Measurements from ENCODE around the gene ANKRD13D.

DNA sequence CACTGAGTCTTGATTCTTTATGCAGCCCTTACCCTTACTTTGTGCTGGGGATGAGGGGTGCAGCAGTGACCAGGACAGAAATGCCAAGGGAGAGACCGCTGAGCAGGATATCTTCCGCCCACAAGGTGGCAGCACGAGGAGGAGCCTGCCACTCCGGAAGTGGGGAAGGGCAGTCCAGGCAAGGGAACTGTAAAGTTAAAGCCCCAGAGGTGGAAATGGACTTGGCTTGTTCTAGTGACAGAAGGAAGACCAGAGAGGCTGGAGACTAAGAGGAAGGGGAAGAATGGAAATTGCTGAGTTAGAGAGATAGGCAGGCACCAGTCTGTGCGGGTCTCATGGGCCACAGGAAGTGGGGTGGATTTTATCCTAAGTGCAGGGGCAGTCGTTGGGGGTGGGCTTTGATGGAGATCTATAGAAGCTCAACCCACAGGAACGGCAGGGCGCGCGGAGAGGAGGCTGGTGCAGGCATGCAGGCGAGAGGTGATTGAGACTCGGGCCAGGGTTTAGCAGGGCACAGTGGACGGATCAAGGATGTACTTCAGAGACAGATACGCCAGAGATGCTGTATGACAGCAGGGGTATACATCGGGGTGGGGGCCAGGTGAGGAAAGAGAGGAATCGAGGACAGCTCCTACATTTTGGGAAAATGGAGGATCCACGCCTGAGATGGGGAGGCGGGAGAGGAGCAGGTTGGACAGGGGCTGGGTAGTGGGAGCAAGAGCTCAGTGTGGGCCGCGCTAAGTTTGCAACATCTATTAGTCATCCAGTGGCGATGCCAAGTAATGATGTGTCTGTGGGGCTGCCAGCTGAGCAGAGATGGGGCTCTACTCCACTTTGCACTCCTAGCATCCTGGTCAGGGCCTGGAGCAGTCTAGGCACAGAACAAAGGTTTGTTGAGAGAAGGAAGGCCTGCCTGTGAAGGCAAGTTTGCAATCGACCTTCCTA is 26.1 kb upstream of the ANKRD13D start:
- TF ChIP-seq, protein P1, sequence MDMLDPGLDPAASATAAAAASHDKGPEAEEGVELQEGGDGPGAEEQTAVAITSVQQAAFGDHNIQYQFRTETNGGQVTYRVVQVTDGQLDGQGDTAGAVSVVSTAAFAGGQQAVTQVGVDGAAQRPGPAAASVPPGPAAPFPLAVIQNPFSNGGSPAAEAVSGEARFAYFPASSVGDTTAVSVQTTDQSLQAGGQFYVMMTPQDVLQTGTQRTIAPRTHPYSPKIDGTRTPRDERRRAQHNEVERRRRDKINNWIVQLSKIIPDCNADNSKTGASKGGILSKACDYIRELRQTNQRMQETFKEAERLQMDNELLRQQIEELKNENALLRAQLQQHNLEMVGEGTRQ (IDR thresholded peaks at IDR 0.05; ENCODE audit: low read length), result no peak
- TF ChIP-seq CBX5 (IDR thresholded peaks at IDR 0.05; ENCODE audit: low read depth, low read length) (no peak), JUN (IDR thresholded peaks at IDR 0.05; ENCODE audit: low read depth, low read length) (no peak), SP1 (IDR thresholded peaks at IDR 0.05; ENCODE audit: low read depth, low read length) (no peak; the same call in 1 of the 2 replicates), POLR2A (IDR thresholded peaks at IDR 0.05; ENCODE audit: control extremely low read depth in 1 of 2, low read depth in 2 of 2, low read length in 2 of 2) (no peak), SRF (IDR thresholded peaks at IDR 0.05; ENCODE audit: low read depth, low read length) (no peak), NRF1 (IDR thresholded peaks at IDR 0.05; ENCODE audit: low read depth, low read length) (no peak), SAP30 (IDR thresholded peaks at IDR 0.05; ENCODE audit: insufficient read depth, insufficient replicate concordance, low read length) (no peak), EP300 (IDR thresholded peaks at IDR 0.05; ENCODE audit: borderline replicate concordance in 1 of 2, low read depth in 2 of 2, low read length in 2 of 2) (no peak), EZH2 (IDR thresholded peaks at IDR 0.05; ENCODE audit: low read depth, low read length, severe bottlenecking) (no peak), SP4 (IDR thresholded peaks at IDR 0.05; ENCODE audit: low read length) (no peak), POLR2AphosphoS5 (IDR thresholded peaks at IDR 0.05; ENCODE audit: low read depth, low read length) (0 out of 2 replicates have a peak, but pooled peaks have one; percentile 32)
- TF ChIP-seq, protein P2, sequence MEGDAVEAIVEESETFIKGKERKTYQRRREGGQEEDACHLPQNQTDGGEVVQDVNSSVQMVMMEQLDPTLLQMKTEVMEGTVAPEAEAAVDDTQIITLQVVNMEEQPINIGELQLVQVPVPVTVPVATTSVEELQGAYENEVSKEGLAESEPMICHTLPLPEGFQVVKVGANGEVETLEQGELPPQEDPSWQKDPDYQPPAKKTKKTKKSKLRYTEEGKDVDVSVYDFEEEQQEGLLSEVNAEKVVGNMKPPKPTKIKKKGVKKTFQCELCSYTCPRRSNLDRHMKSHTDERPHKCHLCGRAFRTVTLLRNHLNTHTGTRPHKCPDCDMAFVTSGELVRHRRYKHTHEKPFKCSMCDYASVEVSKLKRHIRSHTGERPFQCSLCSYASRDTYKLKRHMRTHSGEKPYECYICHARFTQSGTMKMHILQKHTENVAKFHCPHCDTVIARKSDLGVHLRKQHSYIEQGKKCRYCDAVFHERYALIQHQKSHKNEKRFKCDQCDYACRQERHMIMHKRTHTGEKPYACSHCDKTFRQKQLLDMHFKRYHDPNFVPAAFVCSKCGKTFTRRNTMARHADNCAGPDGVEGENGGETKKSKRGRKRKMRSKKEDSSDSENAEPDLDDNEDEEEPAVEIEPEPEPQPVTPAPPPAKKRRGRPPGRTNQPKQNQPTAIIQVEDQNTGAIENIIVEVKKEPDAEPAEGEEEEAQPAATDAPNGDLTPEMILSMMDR (IDR thresholded peaks at IDR 0.05; ENCODE audit: control extremely low read depth in 1 of 3, insufficient read depth in 1 of 3, low read depth in 1 of 3, low read length in 3 of 3), result peak; percentile 89 to 93 (median 93)
- TF ChIP-seq, protein P3, sequence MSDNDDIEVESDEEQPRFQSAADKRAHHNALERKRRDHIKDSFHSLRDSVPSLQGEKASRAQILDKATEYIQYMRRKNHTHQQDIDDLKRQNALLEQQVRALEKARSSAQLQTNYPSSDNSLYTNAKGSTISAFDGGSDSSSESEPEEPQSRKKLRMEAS (IDR thresholded peaks at IDR 0.05), result peak; percentile 40; the same call in 1 of the 2 replicates
